H1 (cell line): ENCODE data around the gene TLNRD1. TPM values are rescaled to one million over a fixed set of nuclear protein-coding genes. Genes with fewer than 3 reads are reported as not detected.

Experiments
- CTCF ChIA-PET: fragments of 300-600 bp; sonication (Branson Sonifier 250); formaldehyde crosslinking; loops from one replicate; lab custom pipeline; 2021; ENCODE audit not compliant: partially characterized antibody; lab: Charles Lee
- POLR2A ChIA-PET: fragments of 300-600 bp; sonication (Branson Sonifier 250); formaldehyde crosslinking; loops from one replicate; lab custom pipeline; 2021; ENCODE audit warnings: inconsistent platforms; ENCODE audit not compliant: partially characterized antibody; lab: Charles Lee
- DNase-seq, 2 experiments: peaks; one replicate each; pipeline versions ENCODE4 v3.0.0 to v3.0.0-alpha.2; 2010 to 2022; ENCODE audit warnings: low spot score in 2 of 2, low read depth in 1 of 2, mixed read lengths in 1 of 2
- FAIRE-seq: peaks from 2 replicates; lab custom pipeline; 2011; peaks lifted over from hg19 to GRCh38; lab: Jason Lieb, UNC
- H2AFZ ChIP-seq: 2 replicates; pipeline ENCODE4 v1.8.1; 2012; ENCODE audit warnings: low read length, inconsistent platforms
- H2AK5ac ChIP-seq: 2 replicates; pipeline ENCODE4 v1.6.1; 2013; ENCODE audit warnings: low read depth, low read length
- H2BK120ac ChIP-seq: replicated peaks from 2 replicates; pipeline ENCODE3; 2013; ENCODE audit warnings: low read depth, low read length, inconsistent platforms
- H2BK12ac ChIP-seq: 2 replicates; pipeline ENCODE4 v1.6.1; 2013; ENCODE audit warnings: low read depth, low read length
- H2BK15ac ChIP-seq: 2 replicates; pipeline ENCODE4 v1.6.1; 2013; ENCODE audit warnings: low read length
- H2BK20ac ChIP-seq: 2 replicates; pipeline ENCODE4 v1.6.1; 2013; ENCODE audit warnings: low read length
- H2BK5ac ChIP-seq: 2 replicates; pipeline ENCODE4 v1.6.1; 2013; ENCODE audit warnings: low read depth, low read length
- H3K14ac ChIP-seq: 2 replicates; pipeline ENCODE4 v1.6.1; 2013; ENCODE audit warnings: inconsistent platforms; ENCODE audit not compliant: insufficient read length
- H3K18ac ChIP-seq: 2 replicates; pipeline ENCODE4 v1.6.1; 2013; ENCODE audit warnings: low read length; ENCODE audit errors: extremely low read depth
- H3K23ac ChIP-seq: 2 replicates; pipeline ENCODE4 v1.6.1; 2013; ENCODE audit warnings: inconsistent platforms; ENCODE audit not compliant: insufficient read length
- H3K23me2 ChIP-seq: 2 replicates; pipeline ENCODE4 v1.6.1; 2013; ENCODE audit warnings: low read depth, low read length
- H3K27ac ChIP-seq: 2 replicates; pipeline ENCODE4 v1.6.1; 2011; ENCODE audit warnings: low read depth, low read length, inconsistent platforms
- H3K27me3 ChIP-seq, 4 experiments: replicated peaks in 1 of 4; 1 replicate in 1 of 4; 2 replicates in 3 of 4; pipeline versions ENCODE4 v1.6.1 to v1.8.1; 2011 to 2013; ENCODE audit warnings: low read length in 3 of 4, mild to moderate bottlenecking in 3 of 4, inconsistent platforms in 2 of 4, mixed read lengths in 2 of 4, moderate library complexity in 1 of 4; ENCODE audit not compliant: control insufficient read depth in 3 of 4, insufficient read depth in 3 of 4; ENCODE audit errors: extremely low read depth in 1 of 4
- H3K36me3 ChIP-seq, 4 experiments: 2 replicates each; pipeline versions ENCODE4 v1.6.1 to v1.8.1; 2011 to 2013; ENCODE audit warnings: mild to moderate bottlenecking in 4 of 4, low read length in 3 of 4, moderate library complexity in 2 of 4, control low read depth in 1 of 4, inconsistent platforms in 1 of 4; ENCODE audit not compliant: insufficient read depth in 4 of 4, control insufficient read depth in 2 of 4
- H3K4ac ChIP-seq: replicated peaks from 2 replicates; pipeline ENCODE3; 2013; ENCODE audit warnings: low read length, low read depth, mixed read lengths, inconsistent platforms; ENCODE audit not compliant: insufficient read length
- H3K4me1 ChIP-seq, 4 experiments: replicated peaks in 1 of 4; 1 replicate in 1 of 4; 2 replicates in 3 of 4; pipeline versions ENCODE4 v1.6.1 to v1.8.1; 2011 to 2013; ENCODE audit warnings: low read length in 3 of 4, inconsistent platforms in 2 of 4, mixed read lengths in 1 of 4; ENCODE audit not compliant: insufficient read depth in 4 of 4, control insufficient read depth in 3 of 4
- H3K4me2 ChIP-seq, 2 experiments: 2 replicates each; pipeline versions ENCODE4 v1.6.1 to v1.8.1; 2011 to 2013; ENCODE audit warnings: low read depth in 2 of 2, low read length in 2 of 2, control low read depth in 1 of 2, inconsistent platforms in 1 of 2, mild to moderate bottlenecking in 1 of 2; ENCODE audit not compliant: insufficient read depth in 1 of 2
- H3K4me3 ChIP-seq, 4 experiments: fragments of 200-600, 300-600 bp in 1 of 4; sonication (generic), shearing (Covaris generic), sonication (Bioruptor Twin) in 1 of 4; 2 replicates each; pipeline versions ENCODE4 v1.5.1 to v1.8.1; 2011 to 2016; ENCODE audit warnings: low read length in 4 of 4, low read depth in 3 of 4, control low read depth in 2 of 4, inconsistent platforms in 2 of 4, mild to moderate bottlenecking in 2 of 4, mixed read lengths in 1 of 4, moderate library complexity in 1 of 4; ENCODE audit not compliant: insufficient read depth in 2 of 4; ENCODE audit errors: extremely low read depth in 1 of 4
- H3K56ac ChIP-seq: replicated peaks from 2 replicates; pipeline ENCODE3; 2013; ENCODE audit warnings: low read depth, mild to moderate bottlenecking, mixed read lengths, low read length, inconsistent platforms; ENCODE audit not compliant: insufficient read length
- H3K79me1 ChIP-seq: 2 replicates; pipeline ENCODE4 v1.6.1; 2013; ENCODE audit warnings: low read depth, low read length, control low read depth
- H3K79me2 ChIP-seq, 2 experiments: 2 replicates each; pipeline versions ENCODE4 v1.6.1 to v1.8.1; 2012 to 2013; ENCODE audit warnings: low read length in 2 of 2, mild to moderate bottlenecking in 2 of 2, inconsistent platforms in 1 of 2; ENCODE audit not compliant: insufficient read depth in 2 of 2, control insufficient read depth in 1 of 2
- H3K9ac ChIP-seq, 4 experiments: replicated peaks in 1 of 4; 1 replicate in 1 of 4; 2 replicates in 3 of 4; pipeline versions ENCODE4 v1.6.1 to v1.8.1; 2011 to 2013; ENCODE audit warnings: low read depth in 3 of 4, low read length in 3 of 4, control low read depth in 2 of 4, mild to moderate bottlenecking in 2 of 4, moderate library complexity in 2 of 4, inconsistent platforms in 1 of 4; ENCODE audit errors: extremely low read depth in 1 of 4
- H3K9me3 ChIP-seq, 2 experiments: 2 replicates each; pipeline versions ENCODE4 v1.6.1 to v1.8.1; 2012 to 2013; ENCODE audit warnings: mild to moderate bottlenecking in 2 of 2, moderate library complexity in 2 of 2, control low read depth in 1 of 2, inconsistent platforms in 1 of 2, low read depth in 1 of 2, low read length in 1 of 2, mixed read lengths in 1 of 2; ENCODE audit not compliant: insufficient read depth in 2 of 2
- H4K20me1 ChIP-seq, 2 experiments: replicated peaks in 1 of 2; 2 replicates each; pipeline versions ENCODE3 to v1.8.1; 2011 to 2013; ENCODE audit warnings: inconsistent platforms in 2 of 2, low read length in 2 of 2, mild to moderate bottlenecking in 1 of 2; ENCODE audit not compliant: insufficient read depth in 2 of 2, control insufficient read depth in 1 of 2
- H4K5ac ChIP-seq: 2 replicates; pipeline ENCODE4 v1.6.1; 2013; ENCODE audit warnings: low read length, low read depth, mixed read lengths, inconsistent platforms; ENCODE audit not compliant: insufficient read length
- H4K8ac ChIP-seq: 2 replicates; pipeline ENCODE4 v1.8.0; 2013; ENCODE audit warnings: mild to moderate bottlenecking, moderate library complexity, low read length, inconsistent platforms; ENCODE audit not compliant: insufficient read depth; ENCODE audit errors: extremely low read depth
- H4K91ac ChIP-seq: replicated peaks from 2 replicates; pipeline ENCODE3; 2013; ENCODE audit warnings: low read length, mixed read lengths, inconsistent platforms; ENCODE audit not compliant: insufficient read length
- CEBPB ChIP-seq: IDR thresholded peaks from 2 replicates; pipeline ENCODE4 v1.6.1; 2012; ENCODE audit warnings: low read depth, low read length
- CREB1 ChIP-seq: IDR thresholded peaks from 2 replicates; pipeline ENCODE4 v1.6.1; 2012; ENCODE audit warnings: inconsistent platforms
- KDM4A ChIP-seq: IDR thresholded peaks from one replicate; pipeline ENCODE4 v1.7.1; 2012; ENCODE audit warnings: low read depth, mild to moderate bottlenecking, moderate library complexity, low read length, inconsistent platforms; ENCODE audit not compliant: severe bottlenecking
- SIN3A ChIP-seq, 2 experiments: IDR thresholded peaks in 1 of 2; conservative IDR thresholded peaks in 1 of 2; 2 replicates each; pipeline ENCODE4 v1.6.1; 2011 to 2012; ENCODE audit warnings: low read length in 2 of 2, improper control_type of control experiment in 1 of 2, low read depth in 1 of 2, mild to moderate bottlenecking in 1 of 2
- SIX5 ChIP-seq: IDR thresholded peaks from 2 replicates; pipeline ENCODE4 v1.6.1; 2011; ENCODE audit warnings: mild to moderate bottlenecking, low read depth, low read length
- USF2 ChIP-seq: IDR thresholded peaks from 2 replicates; pipeline ENCODE4 v1.6.1; 2011; ENCODE audit warnings: low read length, improper control_type of control experiment
- WGBS, 2 experiments: shearing (Covaris generic) in 1 of 2; methylation state at CpG; one replicate each; pipeline versions ENCODE4 v1.1.6 to v1.1.7; 2013 to 2015; ENCODE audit warnings: low lambda C conversion rate in 2 of 2, mixed read lengths in 2 of 2, inconsistent platforms in 1 of 2, low coverage in 1 of 2, missing lambda C conversion rate in 1 of 2; ENCODE audit not compliant: insufficient replicate concordance in 2 of 2, insufficient coverage in 1 of 2, insufficient read length in 1 of 2; ENCODE audit errors: extremely low coverage in 1 of 2, missing lambda C conversion rate in 1 of 2; 5-methylcytosine and 5-hydroxymethylcytosine counted together
- polyA plus RNA-seq, 7 experiments: library from polyadenylated mRNA; depleted of rRNA in 3 of 7; stranded (reverse) in 5 of 7; unstranded in 2 of 7; fragments of >200 nt in 5 of 7; fragments of 200-250 nt in 2 of 7; gene quantifications; 1 replicate in 5 of 7; 2 replicates in 1 of 7; 4 replicates in 1 of 7; pipeline versions ENCODE4 v1.2.1 to v1.2.3, GENCODE V29; 2011 to 2013; ENCODE audit warnings: missing spikeins in 2 of 7, mixed read lengths in 2 of 7
- total RNA-seq: library from RNA; stranded (reverse); fragmentation: NEBNext Ultra II Directional; extraction: Animal tissue kit (Norgen Biotek cat#: 25700); gene quantifications from 2 replicates; pipeline ENCODE4 v1.2.1, GENCODE V29; 2021

Gene TLNRD1
- total and polyA plus RNA-seq, 2 of the 8 experiments (the other 6 are each of a cell fraction or from before 2014, with no cell fraction given): 12.2 to 20.5 TPM

- Histone ChIP-seq H2BK5ac (no peak overlapping the region), H2AFZ (no peak overlapping the region), H3K36me3 (peaks cover 0 to 28% (median 10%) of the 10 kb centered on the region in 4 experiments; a peak in 5 of 8 replicates), H3K4me2 (0 out of 4 replicates have a peak overlapping the region, but pooled peaks of 1 of the 2 experiments have one; percentile 7), H3K79me1 (peaks cover 3% of the 10 kb centered on the region; the same call in 1 of the 2 replicates), H4K5ac (no peak overlapping the region), H3K27me3 (no peaks in the 10 kb centered on the region), H3K18ac (no peak overlapping the region), H3K4me1 (peaks cover 0 to 9% (median 3%) of the 10 kb centered on the region in 4 experiments; a peak in 3 of 7 replicates), H3K23me2 (no peaks in the 10 kb centered on the region), H4K91ac (no peak overlapping the region), H3K79me2 (peaks cover 0 to 31% of the 10 kb centered on the region in 2 experiments; a peak in 2 of 4 replicates), H2BK20ac (no peak overlapping the region), H2BK12ac (no peak overlapping the region), H3K14ac (no peak overlapping the region), H3K56ac (no peak overlapping the region), H3K4me3 (no peak overlapping the region), H3K9ac (no peak overlapping the region), H2AK5ac (no peak overlapping the region), H3K23ac (no peak overlapping the region), H3K9me3 (no peaks in the 10 kb centered on the region), H4K8ac (no peak overlapping the region), H4K20me1 (peaks cover 12% of the 10 kb centered on the region in 2 experiments), H3K27ac (no peak overlapping the region), H2BK120ac (no peak overlapping the region), H3K4ac (no peak overlapping the region), H2BK15ac (no peak overlapping the region)
- POLR2A ChIA-PET: interaction anchor here (0.8 to 1.8 kb wide), 4 partner anchors 10 to 288 kb away, joined by 3 to 8 read pairs (median 6); no protein-coding TSS in a partner anchor
- WGBS, 2 experiments: 27% methylated on average over 7 of the region's 7 CpGs; no CpG with 5 or more reads in 1 of the 2 experiments
- DNase-seq (peak in 1 of 2 experiments; percentile 79), FAIRE-seq (peak; percentile 72)
- CTCF ChIA-PET: interaction anchor here (0.5 to 3.2 kb wide), 22 partner anchors 9 to 391 kb away, joined by 3 to 22 read pairs (median 4); no protein-coding TSS in a partner anchor
- no peak for TF ChIP-seq KDM4A
- TF ChIP-seq USF2: no peak
- TF ChIP-seq SIN3A (conservative IDR thresholded peaks at IDR 0.05 in 1 of 2, IDR thresholded peaks at IDR 0.05 in 1 of 2; ENCODE audit: low read depth in 1 of 2, low read length in 2 of 2): 0 out of 4 replicates have a peak, but pooled peaks have one; percentile 20 to 26
- no peak for TF ChIP-seq CEBPB
- TF ChIP-seq SIX5: no peak
- 0 out of 2 replicates have a peak, but pooled peaks have one; percentile 38 for TF ChIP-seq CREB1
These were observed 23.1 kb upstream of the TLNRD1 start for GRCh38 chr15:80977627-80978036.
